CD4-positive, alpha-beta T cell treated with Interleukin-21 for 1 hour (primary cell): ENCODE data around the gene TMEM106B.
A peak's percentile ranks its signal among the peaks of the same experiment; 100 is the strongest.

Source experiments
- DNase-seq: peaks from one replicate; pipeline ENCODE4 v3.0.0-alpha.2; 2020

Gene TMEM106B

GRCh38 chr7:12229046-12229445, 18.0 kb downstream of the TMEM106B start:
- DNase-seq = no peak

GRCh38 chr7:12231097-12231496, 20.0 kb downstream of the TMEM106B start:
- DNase-seq = no peak

DNA sequence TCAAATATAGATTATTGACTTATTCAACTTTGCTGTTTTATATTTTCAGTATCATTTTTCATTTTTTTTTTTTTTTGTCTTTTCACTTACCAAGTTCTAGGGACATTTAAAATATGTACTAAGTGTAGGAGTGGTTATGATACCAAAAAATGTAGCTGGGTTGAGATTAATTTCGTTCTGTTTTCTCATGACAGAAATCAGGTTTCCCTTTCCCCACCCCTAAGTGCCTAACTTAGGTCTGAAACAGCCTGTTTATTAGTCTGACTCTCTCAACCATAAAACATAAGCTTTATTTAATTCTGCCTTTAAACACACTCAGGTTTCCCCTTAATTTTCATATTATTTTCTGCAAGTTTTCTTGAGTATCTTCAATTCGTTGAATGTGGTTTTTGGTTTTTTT, 22.1 kb downstream of the TMEM106B start:
- no peak for DNase-seq

DNA sequence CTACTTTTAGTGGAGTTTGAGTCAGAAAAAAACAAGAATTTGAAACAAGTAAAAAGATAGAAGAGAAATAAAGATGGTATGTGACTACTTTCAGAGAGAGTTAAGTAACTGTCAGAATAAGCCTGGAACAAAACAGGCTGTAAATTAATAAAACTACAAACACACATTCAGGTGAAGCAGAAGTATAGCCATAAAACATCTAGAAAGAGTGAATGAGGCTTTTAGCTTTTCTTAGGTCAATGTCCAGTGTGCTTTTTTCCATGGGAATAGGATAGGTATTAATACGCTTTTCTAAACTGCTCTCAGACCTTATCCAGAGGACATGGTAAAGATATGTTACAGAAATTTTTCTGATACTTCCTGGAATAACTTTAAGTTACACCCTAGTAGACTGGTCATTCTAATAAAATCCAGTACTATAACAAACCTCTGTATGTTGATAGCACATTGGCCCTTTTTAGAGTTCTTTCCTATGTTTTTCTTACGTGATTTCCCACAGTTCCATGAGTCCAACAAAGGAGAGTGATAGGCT, 23.3 kb downstream of the TMEM106B start:
- DNase-seq = no peak

DNA sequence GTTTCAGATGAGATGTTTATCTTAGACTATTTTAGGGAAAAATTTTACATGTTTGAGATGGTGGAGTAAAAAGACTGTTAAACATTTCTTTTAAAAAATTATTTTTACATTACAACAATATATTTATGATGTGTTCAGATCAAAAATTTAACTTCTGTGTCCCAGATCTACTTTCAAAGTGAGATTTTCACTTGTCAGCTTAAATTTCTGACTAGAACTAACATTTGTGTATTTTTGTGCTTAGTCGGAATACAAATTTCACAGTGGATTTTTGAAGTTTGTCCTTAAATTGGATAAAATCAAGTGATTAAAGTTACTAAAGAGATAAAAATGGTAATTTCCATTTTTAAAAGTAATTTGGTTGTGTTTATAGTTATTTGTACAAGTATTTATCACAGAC, 24.9 kb downstream of the TMEM106B start:
- DNase-seq = no peak

DNA sequence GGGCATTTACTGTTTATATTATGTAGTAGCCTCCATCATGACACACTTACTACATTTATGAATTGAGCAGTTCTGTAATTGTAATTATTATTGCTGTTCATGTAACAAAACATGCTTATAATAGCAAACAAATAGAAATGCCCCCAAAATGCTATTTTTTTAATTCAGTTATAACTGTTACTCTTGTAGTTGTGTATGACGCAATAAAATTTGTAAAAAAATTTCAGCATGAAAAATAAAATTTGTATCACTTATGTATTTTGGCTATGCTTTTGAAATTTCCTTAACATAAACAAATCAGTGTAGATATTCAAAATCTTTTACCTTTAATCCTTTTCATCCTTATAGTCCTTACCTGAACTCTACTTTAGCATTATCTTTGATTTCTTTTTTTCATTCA, 25.9 kb downstream of the TMEM106B start:
- no peak for DNase-seq

DNA sequence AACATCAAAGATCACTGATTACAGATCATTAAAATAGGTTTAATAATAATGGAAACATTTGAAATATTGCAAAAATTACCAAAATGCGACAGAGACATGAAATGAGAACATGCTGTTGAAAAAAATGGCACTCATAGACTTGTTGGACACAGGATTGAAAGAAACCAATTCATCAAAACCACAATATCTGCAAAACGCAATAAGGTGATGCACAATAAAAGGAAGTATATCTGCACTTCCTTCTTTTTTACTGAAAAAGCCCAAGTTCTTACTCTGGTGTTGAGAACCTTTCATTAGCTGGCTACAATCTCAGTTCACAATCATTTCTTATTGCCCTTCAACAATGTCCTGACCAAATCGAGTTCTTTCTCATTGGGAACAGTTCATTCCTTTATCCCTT, 28.7 kb downstream of the TMEM106B start:
- DNase-seq = no peak

DNA sequence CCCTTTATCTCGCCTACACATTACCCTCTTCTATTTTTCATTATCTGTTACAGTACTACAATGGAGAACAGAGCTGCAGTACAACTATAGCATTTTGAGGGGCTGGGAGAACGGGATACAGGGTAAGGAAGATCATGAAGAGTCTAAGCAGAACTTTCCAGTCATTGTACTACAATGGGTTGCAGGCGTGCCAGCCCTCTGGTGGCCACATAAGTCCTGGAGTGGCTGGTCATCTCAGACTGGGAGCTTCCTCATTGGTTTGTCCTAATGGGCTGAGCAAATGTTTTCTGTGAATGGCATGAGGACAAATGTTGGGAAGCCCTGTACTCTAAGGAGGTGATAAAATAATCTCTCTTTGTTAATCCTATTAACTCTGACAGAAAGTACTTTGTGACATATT, 33.0 kb downstream of the TMEM106B start:
- no peak for DNase-seq

- DNase-seq = no peak
These were observed 33.6 kb downstream of the TMEM106B start for GRCh38 chr7:12244694-12245093.

DNA sequence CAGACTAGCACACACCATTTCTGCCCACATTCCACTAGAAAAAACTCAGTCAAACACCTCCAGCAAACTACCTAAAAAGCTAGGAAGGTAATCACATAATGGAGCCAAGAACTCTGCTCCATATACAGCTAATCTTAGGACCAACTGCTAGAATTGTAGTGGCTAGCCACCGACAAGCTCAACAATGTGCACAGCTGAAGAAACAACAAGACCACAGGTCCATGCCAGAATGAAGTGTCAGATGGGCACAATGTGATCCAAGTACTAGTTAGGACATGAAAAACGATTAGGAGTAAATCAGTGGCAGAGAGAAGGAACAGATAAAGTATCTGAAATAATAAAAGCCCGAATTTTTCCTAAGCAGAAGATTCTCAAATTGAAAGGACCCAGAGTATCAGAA, 38.6 kb downstream of the TMEM106B start:
- no peak for DNase-seq

GRCh38 chr7:12250232-12250631, 39.1 kb downstream of the TMEM106B start:
- no peak for DNase-seq

GRCh38 chr7:12256090-12256489, 45.0 kb downstream of the TMEM106B start:
- peak; percentile 15 for DNase-seq

DNA sequence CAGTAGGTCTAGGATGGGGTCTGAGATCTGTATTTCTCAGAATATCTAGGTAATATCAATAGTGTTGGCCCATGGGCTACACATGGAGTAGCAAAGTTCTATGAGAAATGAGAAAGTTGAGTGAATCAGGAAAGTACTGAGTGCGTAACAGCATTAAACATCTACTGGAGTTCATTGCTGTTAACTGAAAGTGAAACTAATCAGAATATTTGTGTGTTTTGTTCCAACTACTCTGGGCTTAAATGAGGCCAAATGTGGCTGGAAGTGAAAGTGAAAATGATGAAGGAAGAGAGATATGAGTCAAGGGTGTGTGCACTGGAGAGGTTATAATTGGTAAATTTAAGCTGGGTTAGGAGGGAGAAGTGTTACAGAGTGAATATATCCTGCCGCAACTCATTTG, 46.5 kb downstream of the TMEM106B start:
- peak; percentile 86 for DNase-seq

DNA sequence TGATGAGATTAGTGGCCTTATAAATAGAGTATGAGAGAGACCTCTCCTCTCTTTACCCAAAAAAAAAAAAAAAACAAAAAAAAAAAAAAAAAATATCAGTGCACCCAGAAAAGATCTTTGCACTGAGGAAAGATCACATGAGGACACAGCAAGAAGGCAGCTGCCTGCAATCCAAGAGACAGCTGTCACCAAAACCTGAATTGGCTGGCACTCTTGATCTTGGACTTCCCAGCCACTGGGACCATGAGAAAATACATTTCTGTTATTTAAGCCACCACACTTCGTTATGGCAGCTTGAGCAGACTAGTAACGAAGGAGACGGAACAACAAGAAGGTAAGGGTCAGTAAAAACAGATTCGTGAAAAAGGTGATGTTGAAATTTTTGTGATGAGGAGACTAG, 47.0 kb downstream of the TMEM106B start:
- DNase-seq = peak; percentile 2

GRCh38 chr7:12267542-12267941, 56.4 kb downstream of the TMEM106B start:
- DNase-seq = no peak

- DNase-seq = no peak
These were observed 58.2 kb downstream of the TMEM106B start for GRCh38 chr7:12269100-12269895.

GRCh38 chr7:12281038-12281437, 69.9 kb downstream of the TMEM106B start:
- DNase-seq = no peak

DNA sequence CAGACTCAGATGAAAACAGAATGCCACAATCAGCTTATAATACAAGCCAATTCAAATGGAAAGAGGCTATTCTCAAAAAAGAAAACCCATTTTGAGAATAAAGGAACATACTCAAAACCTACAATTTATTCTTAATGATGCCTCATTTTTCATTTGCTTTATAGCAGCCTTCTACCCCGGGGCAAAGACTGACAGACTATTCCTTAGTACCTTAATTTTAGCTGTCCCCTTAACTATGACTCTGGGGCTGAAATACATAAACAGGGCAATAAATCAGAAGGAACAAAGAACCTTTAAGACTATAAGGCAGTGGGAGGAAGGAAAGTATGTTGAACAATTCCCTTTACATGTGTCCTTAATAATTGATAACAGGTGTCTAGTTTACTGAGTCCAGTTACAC, 76.8 kb downstream of the TMEM106B start:
- no peak for DNase-seq

- no peak for DNase-seq
These were observed 78.9 kb downstream of the TMEM106B start for GRCh38 chr7:12289996-12290395.

GRCh38 chr7:12290761-12291160, 79.7 kb downstream of the TMEM106B start:
- no peak for DNase-seq

- peak; percentile 12 for DNase-seq
These were observed 80.8 kb downstream of the TMEM106B start for GRCh38 chr7:12291870-12292269.
